PC-3 (cell line): Measurements from ENCODE around the gene SLFN5. TPM values are rescaled to one million over a fixed set of nuclear protein-coding genes. Genes with fewer than 3 reads are reported as not detected.
"Not testable (repeated sequence)": the region's sequence is repeated elsewhere in the genome, so short reads cannot be mapped to it uniquely, and the experiment has no call there.

ENCODE experiments used
- ATAC-seq: fragments of 200-7000 bp; cut with Tn5 transposase; 2 replicates; pipeline ENCODE4 v1.9.1; 2020; ENCODE audit warnings: mild to moderate bottlenecking, moderate library complexity
- BruUV-seq: library from RNA; stranded (reverse); fragments of 400-500 nt; replicated peaks from 2 replicates; lab custom pipeline; 2021; lab: Mats Ljungman, UMichigan
- CTCF ChIA-PET: fragments of 300-600 bp; sonication (Branson Sonifier 250); formaldehyde crosslinking; loops from one replicate; lab custom pipeline; 2022; ENCODE audit warnings: antibody characterized with exemption; lab: Charles Lee
- POLR2A ChIA-PET: fragments of 300-600 bp; sonication (Branson Sonifier 250); formaldehyde crosslinking; loops from one replicate; lab custom pipeline; 2022; ENCODE audit warnings: antibody characterized with exemption; ENCODE audit not compliant: unreplicated experiment; lab: Charles Lee
- DNase-seq: peaks from one replicate; pipeline ENCODE4 v3.0.0-alpha.2; 2015
- H2AFZ ChIP-seq: fragments of 300-600 bp; sonication (generic); 2 replicates; pipeline ENCODE4 v1.6.0; 2016; ENCODE audit warnings: antibody characterized with exemption, low read length
- H3F3A ChIP-seq: fragments of 300-600 bp; sonication (generic); one replicate; pipeline ENCODE4 v1.6.0; 2017; ENCODE audit warnings: antibody characterized with exemption, low read length, control low read depth, mild to moderate bottlenecking; ENCODE audit not compliant: unreplicated experiment
- H3K27ac ChIP-seq: fragments of 300-600 bp; sonication (generic); 2 replicates; pipeline ENCODE4 v1.5.1; 2016; ENCODE audit warnings: mild to moderate bottlenecking, low read length
- H3K27me3 ChIP-seq: fragments of 300-600 bp; sonication (generic); 2 replicates; pipeline ENCODE4 v1.6.1; 2016; ENCODE audit warnings: low read length, mixed read lengths
- H3K36me3 ChIP-seq: fragments of 300-600 bp; sonication (generic); 2 replicates; pipeline ENCODE4 v1.6.1; 2016; ENCODE audit warnings: low read depth, mixed run types, low read length, mixed read lengths
- H3K4me1 ChIP-seq: fragments of 300-600 bp; sonication (generic); 2 replicates; pipeline ENCODE4 v1.5.1; 2016; ENCODE audit warnings: low read length; ENCODE audit not compliant: insufficient read depth
- H3K4me2 ChIP-seq: fragments of 300-600 bp; sonication (generic); 2 replicates; pipeline ENCODE4 v1.6.0; 2016; ENCODE audit warnings: low read length
- H3K4me3 ChIP-seq: fragments of 300-600 bp; sonication (generic); 2 replicates; pipeline ENCODE4 v1.5.1; 2016; ENCODE audit warnings: mild to moderate bottlenecking, low read length, mixed read lengths
- H3K79me2 ChIP-seq: fragments of 300-600 bp; sonication (generic); 2 replicates; pipeline ENCODE4 v1.6.1; 2017; ENCODE audit warnings: low read length, mixed read lengths
- H3K9ac ChIP-seq: fragments of 300-600 bp; sonication (generic); 2 replicates; pipeline ENCODE4 v1.6.0; 2016; ENCODE audit warnings: mild to moderate bottlenecking, low read length
- H3K9me2 ChIP-seq: fragments of 300-600 bp; sonication (generic); replicated peaks from 2 replicates; pipeline ENCODE4 v1.6.1; 2016; ENCODE audit warnings: mixed run types, low read length, mixed read lengths
- H3K9me3 ChIP-seq: fragments of 300-600 bp; sonication (generic); 2 replicates; pipeline ENCODE4 v1.6.1; 2016; ENCODE audit warnings: low read length, mixed read lengths
- H4K20me1 ChIP-seq: fragments of 300-600 bp; sonication (generic); 2 replicates; pipeline ENCODE4 v1.6.1; 2016; ENCODE audit warnings: low read length, mixed read lengths
- CTCF ChIP-seq: fragments of 300-600 bp; sonication (generic); conservative IDR thresholded peaks from 2 replicates; pipeline ENCODE4 v1.5.1; 2017; ENCODE audit warnings: antibody characterized with exemption, low read depth, mild to moderate bottlenecking, low read length
- EZH2 ChIP-seq: fragments of 300-600 bp; sonication (generic); IDR thresholded peaks from one replicate; pipeline ENCODE4 v1.6.1; 2017; ENCODE audit warnings: antibody characterized with exemption, mild to moderate bottlenecking, low read length; ENCODE audit not compliant: unreplicated experiment
- EZH2phosphoT487 ChIP-seq: fragments of 300-600 bp; sonication (generic); IDR thresholded peaks from 2 replicates; pipeline ENCODE4 v1.6.1; 2018; ENCODE audit warnings: mild to moderate bottlenecking, antibody characterized with exemption, low read length, borderline replicate concordance
- intact Hi-C: fragments of 100-400 bp; cut with micrococcal nuclease; formaldehyde crosslinking; loops from 2 replicates; pipeline ENCODE4 v1.9.0; 2023
- total RNA-seq: library from RNA; depleted of rRNA; stranded (reverse); fragments of >200 nt; gene quantifications from 2 replicates; pipeline ENCODE4 v1.2.3, GENCODE V29; 2014

SLFN5 gene
- total RNA-seq, 1 experiment from 2014 or later = 14.5 TPM

GRCh38 chr17:35259001-35259400 lies 16.1 kb downstream of the SLFN5 start:
- Histone ChIP-seq H3K9me2 (no peaks in the 10 kb centered on the region), H4K20me1 (no peaks in the 10 kb centered on the region), H3K4me3 (no peak overlapping the region), H3K36me3 (peaks cover 7% of the 10 kb centered on the region; the same call in 1 of the 2 replicates), H3K9me3 (no peaks in the 10 kb centered on the region), H3K4me2 (no peak overlapping the region), H3K27me3 (no peaks in the 10 kb centered on the region), H3F3A (no peaks in the 10 kb centered on the region), H3K4me1 (peaks cover 20% of the 10 kb centered on the region), H3K27ac (no peak overlapping the region), H3K79me2 (no peaks in the 10 kb centered on the region), H2AFZ (no peak overlapping the region), H3K9ac (no peak overlapping the region)
- TF ChIP-seq EZH2 = no peak
- TF ChIP-seq EZH2phosphoT487 = no peak
- TF ChIP-seq CTCF = no peak
- DNase-seq (no peak), ATAC-seq (no peak)
- intact Hi-C loops = loop anchor here (5.0 to 10.0 kb wide), 3 partner anchors 56 to 273 kb away; partner anchors contain the start of gene SLFN11
- POLR2A ChIA-PET = no interaction called here
- BruUV-seq = TSS peak; percentile 53
- CTCF ChIA-PET = no interaction called here

- TF ChIP-seq EZH2phosphoT487 (no peak), EZH2 (no peak), CTCF (no peak)
- no peaks in the 10 kb centered on the region for H3K9me2 ChIP-seq
- no peak for ATAC-seq
- no peaks in the 10 kb centered on the region for H4K20me1 ChIP-seq
- ChIA-PET POLR2A (no interaction called here), CTCF (no interaction called here)
- H3K4me2 ChIP-seq = no peak overlapping the region
- H2AFZ ChIP-seq = no peak overlapping the region
- no peak overlapping the region for H3K27ac ChIP-seq
- H3K4me3 ChIP-seq = no peak overlapping the region
- no peak for DNase-seq
- H3K4me1 ChIP-seq = no peaks in the 10 kb centered on the region
- no peaks in the 10 kb centered on the region for H3K27me3 ChIP-seq
- no peak overlapping the region for H3K9ac ChIP-seq
- no peaks in the 10 kb centered on the region for H3K36me3 ChIP-seq
- no peaks in the 10 kb centered on the region for H3K9me3 ChIP-seq
- H3K79me2 ChIP-seq = no peaks in the 10 kb centered on the region
- no TSS peak for BruUV-seq
- no peaks in the 10 kb centered on the region for H3F3A ChIP-seq
- intact Hi-C loops = no loop called here
These were observed 22.2 kb downstream of the SLFN5 start for GRCh38 chr17:35265071-35265470.

- H3F3A ChIP-seq = no peaks in the 10 kb centered on the region
- H3K27me3 ChIP-seq = no peaks in the 10 kb centered on the region
- H3K27ac ChIP-seq = no peak overlapping the region
- no peak overlapping the region for H2AFZ ChIP-seq
- H3K9me3 ChIP-seq = no peaks in the 10 kb centered on the region
- DNase-seq = no peak
- H3K4me3 ChIP-seq = no peak overlapping the region
- ChIA-PET POLR2A (no interaction called here), CTCF (no interaction called here)
- no peaks in the 10 kb centered on the region for H3K9me2 ChIP-seq
- TF ChIP-seq EZH2 (no peak), CTCF (no peak), EZH2phosphoT487 (no peak)
- BruUV-seq = no TSS peak
- no peaks in the 10 kb centered on the region for H3K79me2 ChIP-seq
- H3K36me3 ChIP-seq = no peaks in the 10 kb centered on the region
- H3K4me2 ChIP-seq = no peak overlapping the region
- H3K9ac ChIP-seq = no peak overlapping the region
- no peak for ATAC-seq
- no peaks in the 10 kb centered on the region for H3K4me1 ChIP-seq
- no peaks in the 10 kb centered on the region for H4K20me1 ChIP-seq
- intact Hi-C loops = no loop called here
These were observed 22.8 kb downstream of the SLFN5 start for GRCh38 chr17:35265566-35266141.

GRCh38 chr17:35274167-35275066 lies 31.5 kb downstream of the SLFN5 start:
- H3K27me3 ChIP-seq, H3K4me2 ChIP-seq, intact Hi-C loops, BruUV-seq, H3K4me3 ChIP-seq, H3K9me3 ChIP-seq, H3F3A ChIP-seq, CTCF ChIA-PET, H3K79me2 ChIP-seq, H3K4me1 ChIP-seq, H3K27ac ChIP-seq, H3K9me2 ChIP-seq, H2AFZ ChIP-seq, DNase-seq, H3K9ac ChIP-seq, POLR2A ChIA-PET, H4K20me1 ChIP-seq, ATAC-seq, H3K36me3 ChIP-seq: not testable (repeated sequence)
